Measurements from ENCODE around the gene FBLL1.
A peak's percentile ranks its signal among the peaks of the same experiment; 100 is the strongest.

FBLL1 gene

DNA sequence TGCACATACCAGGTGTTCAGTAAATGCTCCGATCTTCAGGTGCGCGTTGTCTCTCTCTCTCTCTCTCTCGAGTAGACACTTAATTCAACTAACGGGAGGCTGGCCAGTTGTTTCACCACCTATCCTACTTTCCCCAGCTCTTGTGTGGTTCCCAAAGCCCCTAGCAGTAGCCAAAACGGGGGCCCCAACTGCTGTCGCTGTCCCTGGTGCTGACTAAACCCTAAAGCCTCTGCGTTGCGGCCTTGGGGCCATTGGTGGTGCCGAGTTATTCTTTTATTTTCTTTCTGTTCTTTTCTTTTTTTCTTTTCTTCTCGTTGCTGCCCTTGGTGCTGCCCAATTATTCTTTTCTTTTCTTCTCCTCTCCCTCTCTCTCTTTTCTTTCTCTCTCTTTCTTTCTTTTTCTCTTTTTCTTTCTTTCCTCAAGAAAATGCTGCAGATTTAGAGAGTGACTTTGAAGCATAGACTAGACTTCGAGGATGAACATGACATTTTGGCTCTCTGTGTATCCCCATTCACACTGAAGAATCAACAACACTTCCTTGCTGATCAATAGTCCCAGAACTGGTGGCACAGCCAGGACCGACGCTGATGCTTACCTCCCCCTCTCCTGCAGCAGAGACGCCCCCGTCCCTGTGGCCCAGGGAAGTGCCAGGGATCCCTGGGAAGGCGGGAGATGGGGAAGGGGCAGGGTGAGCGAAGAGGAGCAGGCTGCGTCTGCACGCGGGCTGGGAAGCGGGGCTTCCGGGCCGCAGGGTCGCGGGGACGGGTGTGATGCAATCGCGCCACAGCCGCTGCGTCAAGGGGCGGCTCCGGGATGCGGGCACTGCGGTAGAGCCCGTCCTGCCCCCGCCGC lies at the start of gene FBLL1:
TSS of gene FBLL1 (plus strand) at position 785 of the 853 bp plus-strand sequence. CDS start 200 bp downstream, outside the sequence.
- peak within 1 kb of the TSS; percentile 62 for H3K4me2 ChIP-seq (ENCODE audit: low read length)
- no peaks in the 10 kb centered on the region for H3K27me3 ChIP-seq (ENCODE audit: control insufficient read depth, insufficient read depth, low read length)
- H3K27ac ChIP-seq: peak within 1 kb of the TSS; percentile 32
- peak within 1 kb of the TSS; percentile 93 for H2AFZ ChIP-seq
- peak within 1 kb of the TSS; percentile 13 for H3K4me3 ChIP-seq (ENCODE audit: low read depth, low read length)
- H3K9ac ChIP-seq: no peak within 1 kb of the TSS
- H3K4me1 ChIP-seq: peaks cover 3% of the 10 kb centered on the region
- no peaks in the 10 kb centered on the region for H3K79me2 ChIP-seq
- H3K36me3 ChIP-seq (ENCODE audit: control insufficient read depth, insufficient read depth, low read length): no peaks in the 10 kb centered on the region
- H3K9me3 ChIP-seq (ENCODE audit: control insufficient read depth, low read length): no peaks in the 10 kb centered on the region
- TF ChIP-seq, protein P1, sequence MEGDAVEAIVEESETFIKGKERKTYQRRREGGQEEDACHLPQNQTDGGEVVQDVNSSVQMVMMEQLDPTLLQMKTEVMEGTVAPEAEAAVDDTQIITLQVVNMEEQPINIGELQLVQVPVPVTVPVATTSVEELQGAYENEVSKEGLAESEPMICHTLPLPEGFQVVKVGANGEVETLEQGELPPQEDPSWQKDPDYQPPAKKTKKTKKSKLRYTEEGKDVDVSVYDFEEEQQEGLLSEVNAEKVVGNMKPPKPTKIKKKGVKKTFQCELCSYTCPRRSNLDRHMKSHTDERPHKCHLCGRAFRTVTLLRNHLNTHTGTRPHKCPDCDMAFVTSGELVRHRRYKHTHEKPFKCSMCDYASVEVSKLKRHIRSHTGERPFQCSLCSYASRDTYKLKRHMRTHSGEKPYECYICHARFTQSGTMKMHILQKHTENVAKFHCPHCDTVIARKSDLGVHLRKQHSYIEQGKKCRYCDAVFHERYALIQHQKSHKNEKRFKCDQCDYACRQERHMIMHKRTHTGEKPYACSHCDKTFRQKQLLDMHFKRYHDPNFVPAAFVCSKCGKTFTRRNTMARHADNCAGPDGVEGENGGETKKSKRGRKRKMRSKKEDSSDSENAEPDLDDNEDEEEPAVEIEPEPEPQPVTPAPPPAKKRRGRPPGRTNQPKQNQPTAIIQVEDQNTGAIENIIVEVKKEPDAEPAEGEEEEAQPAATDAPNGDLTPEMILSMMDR (IDR thresholded peaks at IDR 0.05): no peak

DNA sequence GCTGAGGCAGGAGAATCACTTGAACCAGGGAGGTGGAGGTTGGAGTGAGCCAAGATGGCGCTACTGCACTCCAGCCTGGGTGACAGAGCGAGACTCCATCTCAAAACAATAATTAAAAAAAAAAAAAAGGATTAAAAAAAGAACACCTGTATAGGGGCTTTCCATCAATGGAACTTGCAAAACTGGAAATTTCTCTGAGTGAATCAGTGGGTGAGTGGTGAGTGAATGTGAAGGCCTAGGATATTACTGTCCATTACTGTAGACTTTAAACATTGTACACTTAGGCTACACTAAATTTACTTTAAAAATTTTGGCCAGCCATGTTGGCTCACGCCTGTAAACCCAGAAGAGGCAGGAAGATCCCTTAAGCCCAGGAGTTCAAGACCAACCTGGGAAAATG lies 48.5 kb upstream of the FBLL1 start:
- H3K4me1 ChIP-seq: no peaks in the 10 kb centered on the region
- H3K9me3 ChIP-seq (ENCODE audit: control insufficient read depth, low read length): no peaks in the 10 kb centered on the region
- no peak overlapping the region for H2AFZ ChIP-seq
- TF ChIP-seq, protein P1 (IDR thresholded peaks at IDR 0.05): no peak
- no peak overlapping the region for H3K4me2 ChIP-seq (ENCODE audit: low read length)
- H3K4me3 ChIP-seq (ENCODE audit: low read depth, low read length): no peak overlapping the region
- no peak overlapping the region for H3K27ac ChIP-seq
- H3K27me3 ChIP-seq (ENCODE audit: control insufficient read depth, insufficient read depth, low read length): no peaks in the 10 kb centered on the region
- H3K36me3 ChIP-seq (ENCODE audit: control insufficient read depth, insufficient read depth, low read length): no peaks in the 10 kb centered on the region
- H3K79me2 ChIP-seq: no peaks in the 10 kb centered on the region
- no peak overlapping the region for H3K9ac ChIP-seq

DNA sequence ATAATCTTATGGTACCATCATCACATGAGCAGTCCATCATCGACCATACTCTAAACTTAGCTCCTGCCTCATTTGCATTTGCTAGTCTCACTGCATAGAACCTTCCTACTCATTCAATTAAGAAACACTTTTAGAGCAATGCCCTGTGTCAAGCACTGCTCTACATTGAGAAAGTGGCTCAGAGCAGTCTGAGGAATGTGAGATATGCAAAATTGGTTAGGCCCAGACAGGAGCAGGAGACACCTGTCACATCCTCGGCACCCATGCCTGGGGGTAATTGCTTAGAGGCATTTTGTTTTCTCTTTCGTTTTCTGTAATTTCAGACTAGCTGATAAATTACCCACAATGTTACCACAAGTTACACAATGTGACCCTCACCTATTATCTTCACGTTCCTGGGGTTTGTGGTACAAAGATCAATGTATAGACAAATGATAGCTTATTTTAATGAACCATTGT lies 47.7 kb upstream of the FBLL1 start:
- no peaks in the 10 kb centered on the region for H3K4me1 ChIP-seq
- H3K79me2 ChIP-seq: no peaks in the 10 kb centered on the region
- no peaks in the 10 kb centered on the region for H3K27me3 ChIP-seq (ENCODE audit: control insufficient read depth, insufficient read depth, low read length)
- H3K36me3 ChIP-seq (ENCODE audit: control insufficient read depth, insufficient read depth, low read length): no peaks in the 10 kb centered on the region
- no peak overlapping the region for H3K4me2 ChIP-seq (ENCODE audit: low read length)
- no peak overlapping the region for H3K9ac ChIP-seq
- no peaks in the 10 kb centered on the region for H3K9me3 ChIP-seq (ENCODE audit: control insufficient read depth, low read length)
- TF ChIP-seq, protein P1 (IDR thresholded peaks at IDR 0.05): no peak
- H3K4me3 ChIP-seq (ENCODE audit: low read depth, low read length): no peak overlapping the region
- H2AFZ ChIP-seq: no peak overlapping the region
- no peak overlapping the region for H3K27ac ChIP-seq

DNA sequence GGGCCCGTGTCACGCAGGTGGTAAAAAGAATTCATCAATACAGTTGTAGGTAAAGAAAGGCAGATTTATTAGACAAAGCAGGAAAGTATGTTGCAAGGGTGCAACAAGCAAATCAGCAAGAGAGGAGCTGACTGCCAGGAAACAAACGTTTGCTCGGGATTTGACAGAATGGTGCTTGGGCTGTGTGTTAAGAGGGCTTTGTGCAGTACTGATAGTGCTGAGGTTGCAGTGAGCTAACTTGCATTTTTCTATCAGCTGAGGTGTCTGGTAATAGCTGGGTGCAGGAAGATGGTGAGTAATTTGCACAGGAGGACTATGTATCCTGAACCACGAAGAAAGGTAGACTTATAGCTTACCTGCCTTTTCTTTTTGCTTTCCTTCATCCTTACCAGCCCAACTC lies 46.7 kb upstream of the FBLL1 start:
- Histone ChIP-seq H3K4me2 (ENCODE audit: low read length) (no peak overlapping the region), H3K4me1 (no peaks in the 10 kb centered on the region), H3K79me2 (no peaks in the 10 kb centered on the region), H3K9me3 (ENCODE audit: control insufficient read depth, low read length) (no peaks in the 10 kb centered on the region), H3K27me3 (ENCODE audit: control insufficient read depth, insufficient read depth, low read length) (no peaks in the 10 kb centered on the region), H3K4me3 (ENCODE audit: low read depth, low read length) (no peak overlapping the region), H2AFZ (no peak overlapping the region), H3K27ac (no peak overlapping the region), H3K36me3 (ENCODE audit: control insufficient read depth, insufficient read depth, low read length) (no peaks in the 10 kb centered on the region), H3K9ac (no peak overlapping the region)
- TF ChIP-seq, protein P1 (IDR thresholded peaks at IDR 0.05): no peak

All from parathyroid adenoma (tissue), 2 donors.